GM23338 (cell line): ENCODE results near the gene GRID1. TPM values are rescaled to one million over a fixed set of nuclear protein-coding genes. Genes with fewer than 3 reads are reported as not detected.

Experiments
- ATAC-seq: fragments of 200-7000 bp; cut with Tn5 transposase; 3 replicates; pipeline ENCODE4 v1.9.1; 2020
- DNase-seq: peaks from one replicate; pipeline ENCODE4 v3.0.0-alpha.2; 2015; ENCODE audit warnings: low spot score
- H2AFZ ChIP-seq: fragments of 200-600 bp; sonication (generic); 2 replicates; pipeline ENCODE4 v1.8.0; 2016; ENCODE audit warnings: antibody characterized with exemption, mild to moderate bottlenecking, moderate library complexity
- H3F3A ChIP-seq: fragments of 200-600 bp; sonication (generic); replicated peaks from 2 replicates; pipeline ENCODE4 v1.8.0; 2017; ENCODE audit warnings: antibody characterized with exemption, mixed run types, low read depth
- H3K27ac ChIP-seq: fragments of 200-600 bp; sonication (generic); 2 replicates; pipeline ENCODE4 v1.6.1; 2016; ENCODE audit warnings: low read depth
- H3K27me3 ChIP-seq: fragments of 200-600 bp; sonication (generic); 2 replicates; pipeline ENCODE4 v1.8.0; 2016; ENCODE audit warnings: mild to moderate bottlenecking, mixed run types, moderate library complexity; ENCODE audit not compliant: insufficient read depth
- H3K36me3 ChIP-seq: fragments of 200-600 bp; sonication (generic); 2 replicates; pipeline ENCODE4 v1.8.0; 2016; ENCODE audit warnings: mild to moderate bottlenecking; ENCODE audit not compliant: insufficient read depth
- H3K4me1 ChIP-seq: fragments of 200-600 bp; sonication (generic); 2 replicates; pipeline ENCODE4 v1.8.0; 2016; ENCODE audit warnings: mild to moderate bottlenecking, moderate library complexity; ENCODE audit not compliant: insufficient read depth
- H3K4me2 ChIP-seq: fragments of 200-600 bp; sonication (generic); 2 replicates; pipeline ENCODE4 v1.7.1; 2017; ENCODE audit warnings: mixed run types
- H3K4me3 ChIP-seq: fragments of 200-600 bp; sonication (generic); 2 replicates; pipeline ENCODE4 v1.6.1; 2016; ENCODE audit warnings: mixed run types
- H3K79me2 ChIP-seq: fragments of 200-600 bp; sonication (generic); replicated peaks from 2 replicates; pipeline ENCODE4 v1.8.0; 2017; ENCODE audit warnings: mild to moderate bottlenecking; ENCODE audit not compliant: insufficient read depth
- H3K9me2 ChIP-seq: fragments of 200-600 bp; sonication (generic); 2 replicates; pipeline ENCODE4 v1.8.0; 2017; ENCODE audit not compliant: insufficient read depth
- H4K20me1 ChIP-seq: fragments of 200-600 bp; sonication (generic); replicated peaks from 2 replicates; pipeline ENCODE4 v1.8.0; 2017; ENCODE audit warnings: mild to moderate bottlenecking; ENCODE audit not compliant: insufficient read depth
- H3K27ac Mint-ChIP-seq: 2 replicates; pipeline ENCODE4 v1.8.0; 2020; ENCODE audit warnings: inconsistent platforms, mild to moderate bottlenecking, moderate library complexity, mixed read lengths
- H3K27me3 Mint-ChIP-seq: 3 replicates; pipeline ENCODE4 v1.8.0; 2022; ENCODE audit warnings: low read depth, mild to moderate bottlenecking, moderate library complexity, mixed read lengths, inconsistent platforms; ENCODE audit not compliant: insufficient read depth, poor library complexity
- H3K36me3 Mint-ChIP-seq: 3 replicates; pipeline ENCODE4 v1.8.0; 2021; ENCODE audit warnings: low read depth, mild to moderate bottlenecking, inconsistent platforms, moderate library complexity, mixed read lengths
- H3K4me1 Mint-ChIP-seq: 3 replicates; pipeline ENCODE4 v1.8.0; 2020; ENCODE audit warnings: mild to moderate bottlenecking, inconsistent platforms, mixed read lengths
- H3K4me3 Mint-ChIP-seq: 3 replicates; pipeline ENCODE4 v1.8.0; 2021; ENCODE audit warnings: moderate library complexity, mild to moderate bottlenecking, inconsistent platforms, mixed read lengths
- H3K9me3 Mint-ChIP-seq: 3 replicates; pipeline ENCODE4 v1.8.0; 2020; ENCODE audit warnings: moderate library complexity, mild to moderate bottlenecking, inconsistent platforms, mixed read lengths
- EZH2 ChIP-seq: fragments of 200-600 bp; sonication (generic); IDR thresholded peaks from one replicate; pipeline ENCODE4 v1.8.0; 2017; ENCODE audit warnings: antibody characterized with exemption, mild to moderate bottlenecking, low read depth; ENCODE audit not compliant: unreplicated experiment
- NANOG ChIP-seq: IDR thresholded peaks from 2 replicates; pipeline ENCODE4 v1.6.1; 2016; ENCODE audit warnings: antibody characterized with exemption, borderline replicate concordance
- POLR2AphosphoS5 ChIP-seq: IDR thresholded peaks from 2 replicates; pipeline ENCODE4 v1.6.1; 2016; ENCODE audit warnings: antibody characterized with exemption, low read depth
- ZNF114 ChIP-seq: fragments of 250-450 bp; sonication (Bioruptor Pico); IDR thresholded peaks from 2 replicates; pipeline ENCODE4 v1.5.0; 2020; ENCODE audit warnings: mild to moderate bottlenecking, moderate library complexity
- ZNF331 ChIP-seq: fragments of 250-450 bp; sonication (Bioruptor Pico); IDR thresholded peaks from 2 replicates; pipeline ENCODE4 v1.5.0; 2020; ENCODE audit warnings: low read depth, mild to moderate bottlenecking, moderate library complexity
- polyA plus RNA-seq: library from polyadenylated mRNA; unstranded; fragments of >200 nt; fragmentation: Nextera tagmentation; extraction: Ambion mirVana; gene quantifications from 2 replicates; pipeline ENCODE4 v1.2.1, GENCODE V29; 2016
- total RNA-seq: library from RNA; depleted of rRNA; stranded (reverse); fragments of >200 nt; shearing (Covaris generic); gene quantifications from 2 replicates; pipeline ENCODE4 v1.2.3, GENCODE V29; 2014
- TF ChIP-seq, protein P1 (sequence below): fragments of 250-450 bp; sonication (Bioruptor Pico); IDR thresholded peaks from 2 replicates; pipeline ENCODE4 v1.5.0; 2020; ENCODE audit warnings: mild to moderate bottlenecking, moderate library complexity

GRID1 gene
- total and polyA plus RNA-seq, 2 experiments from 2014 or later, result 0.14 to 0.15 TPM

DNA sequence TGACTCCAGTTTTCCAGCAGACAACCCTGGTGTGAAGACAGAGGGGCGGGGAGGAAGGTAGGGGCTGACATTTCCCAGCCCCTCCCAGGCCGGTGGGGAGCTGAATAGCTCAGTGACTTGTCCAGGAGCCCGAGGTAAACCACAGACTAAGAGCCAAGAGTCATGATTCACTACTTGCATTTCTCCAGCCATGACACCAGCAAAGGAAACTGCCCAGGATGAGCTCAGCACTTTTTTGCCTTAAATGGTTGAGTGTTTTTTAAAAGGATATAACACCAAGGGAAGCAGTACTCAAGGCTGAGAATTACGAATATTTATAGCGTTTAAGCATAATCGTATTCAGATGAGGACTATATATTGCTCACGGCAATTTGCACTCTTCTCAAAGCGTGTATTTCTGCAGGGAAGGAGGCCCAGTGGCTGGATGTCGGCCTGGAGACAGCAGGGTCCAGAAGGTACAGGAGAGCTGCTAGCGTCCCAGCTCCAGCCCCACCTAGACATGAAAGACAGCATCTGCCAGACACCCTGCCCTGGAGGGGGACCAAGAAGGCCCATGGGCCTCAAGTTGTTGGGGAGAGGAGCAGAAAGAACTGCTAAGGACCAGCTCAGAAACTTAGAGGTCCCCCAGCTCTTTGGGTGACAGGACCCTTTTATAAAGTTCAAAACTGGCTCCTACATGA, 141.4 kb downstream of the GRID1 start (continued):
- TF ChIP-seq, protein P1, sequence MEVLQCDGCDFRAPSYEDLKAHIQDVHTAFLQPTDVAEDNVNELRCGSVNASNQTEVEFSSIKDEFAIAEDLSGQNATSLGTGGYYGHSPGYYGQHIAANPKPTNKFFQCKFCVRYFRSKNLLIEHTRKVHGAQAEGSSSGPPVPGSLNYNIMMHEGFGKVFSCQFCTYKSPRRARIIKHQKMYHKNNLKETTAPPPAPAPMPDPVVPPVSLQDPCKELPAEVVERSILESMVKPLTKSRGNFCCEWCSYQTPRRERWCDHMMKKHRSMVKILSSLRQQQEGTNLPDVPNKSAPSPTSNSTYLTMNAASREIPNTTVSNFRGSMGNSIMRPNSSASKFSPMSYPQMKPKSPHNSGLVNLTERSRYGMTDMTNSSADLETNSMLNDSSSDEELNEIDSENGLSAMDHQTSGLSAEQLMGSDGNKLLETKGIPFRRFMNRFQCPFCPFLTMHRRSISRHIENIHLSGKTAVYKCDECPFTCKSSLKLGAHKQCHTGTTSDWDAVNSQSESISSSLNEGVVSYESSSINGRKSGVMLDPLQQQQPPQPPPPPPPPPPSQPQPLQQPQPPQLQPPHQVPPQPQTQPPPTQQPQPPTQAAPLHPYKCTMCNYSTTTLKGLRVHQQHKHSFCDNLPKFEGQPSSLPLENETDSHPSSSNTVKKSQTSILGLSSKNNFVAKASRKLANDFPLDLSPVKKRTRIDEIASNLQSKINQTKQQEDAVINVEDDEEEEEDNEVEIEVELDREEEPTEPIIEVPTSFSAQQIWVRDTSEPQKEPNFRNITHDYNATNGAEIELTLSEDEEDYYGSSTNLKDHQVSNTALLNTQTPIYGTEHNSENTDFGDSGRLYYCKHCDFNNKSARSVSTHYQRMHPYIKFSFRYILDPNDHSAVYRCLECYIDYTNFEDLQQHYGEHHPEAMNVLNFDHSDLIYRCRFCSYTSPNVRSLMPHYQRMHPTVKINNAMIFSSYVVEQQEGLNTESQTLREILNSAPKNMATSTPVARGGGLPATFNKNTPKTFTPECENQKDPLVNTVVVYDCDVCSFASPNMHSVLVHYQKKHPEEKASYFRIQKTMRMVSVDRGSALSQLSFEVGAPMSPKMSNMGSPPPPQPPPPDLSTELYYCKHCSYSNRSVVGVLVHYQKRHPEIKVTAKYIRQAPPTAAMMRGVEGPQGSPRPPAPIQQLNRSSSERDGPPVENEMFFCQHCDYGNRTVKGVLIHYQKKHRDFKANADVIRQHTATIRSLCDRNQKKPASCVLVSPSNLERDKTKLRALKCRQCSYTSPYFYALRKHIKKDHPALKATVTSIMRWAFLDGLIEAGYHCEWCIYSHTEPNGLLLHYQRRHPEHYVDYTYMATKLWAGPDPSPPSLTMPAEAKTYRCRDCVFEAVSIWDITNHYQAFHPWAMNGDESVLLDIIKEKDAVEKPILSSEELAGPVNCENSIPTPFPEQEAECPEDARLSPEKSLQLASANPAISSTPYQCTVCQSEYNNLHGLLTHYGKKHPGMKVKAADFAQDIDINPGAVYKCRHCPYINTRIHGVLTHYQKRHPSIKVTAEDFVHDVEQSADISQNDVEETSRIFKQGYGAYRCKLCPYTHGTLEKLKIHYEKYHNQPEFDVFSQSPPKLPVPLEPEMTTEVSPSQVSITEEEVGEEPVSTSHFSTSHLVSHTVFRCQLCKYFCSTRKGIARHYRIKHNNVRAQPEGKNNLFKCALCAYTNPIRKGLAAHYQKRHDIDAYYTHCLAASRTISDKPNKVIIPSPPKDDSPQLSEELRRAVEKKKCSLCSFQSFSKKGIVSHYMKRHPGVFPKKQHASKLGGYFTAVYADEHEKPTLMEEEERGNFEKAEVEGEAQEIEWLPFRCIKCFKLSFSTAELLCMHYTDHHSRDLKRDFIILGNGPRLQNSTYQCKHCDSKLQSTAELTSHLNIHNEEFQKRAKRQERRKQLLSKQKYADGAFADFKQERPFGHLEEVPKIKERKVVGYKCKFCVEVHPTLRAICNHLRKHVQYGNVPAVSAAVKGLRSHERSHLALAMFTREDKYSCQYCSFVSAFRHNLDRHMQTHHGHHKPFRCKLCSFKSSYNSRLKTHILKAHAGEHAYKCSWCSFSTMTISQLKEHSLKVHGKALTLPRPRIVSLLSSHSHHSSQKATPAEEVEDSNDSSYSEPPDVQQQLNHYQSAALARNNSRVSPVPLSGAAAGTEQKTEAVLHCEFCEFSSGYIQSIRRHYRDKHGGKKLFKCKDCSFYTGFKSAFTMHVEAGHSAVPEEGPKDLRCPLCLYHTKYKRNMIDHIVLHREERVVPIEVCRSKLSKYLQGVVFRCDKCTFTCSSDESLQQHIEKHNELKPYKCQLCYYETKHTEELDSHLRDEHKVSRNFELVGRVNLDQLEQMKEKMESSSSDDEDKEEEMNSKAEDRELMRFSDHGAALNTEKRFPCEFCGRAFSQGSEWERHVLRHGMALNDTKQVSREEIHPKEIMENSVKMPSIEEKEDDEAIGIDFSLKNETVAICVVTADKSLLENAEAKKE (CRISPR knock-in tag), result no peak
- TF ChIP-seq POLR2AphosphoS5 (no peak), ZNF114 (CRISPR knock-in tag) (no peak), ZNF331 (CRISPR knock-in tag) (no peak), EZH2 (no peak), NANOG (no peak)

DNA sequence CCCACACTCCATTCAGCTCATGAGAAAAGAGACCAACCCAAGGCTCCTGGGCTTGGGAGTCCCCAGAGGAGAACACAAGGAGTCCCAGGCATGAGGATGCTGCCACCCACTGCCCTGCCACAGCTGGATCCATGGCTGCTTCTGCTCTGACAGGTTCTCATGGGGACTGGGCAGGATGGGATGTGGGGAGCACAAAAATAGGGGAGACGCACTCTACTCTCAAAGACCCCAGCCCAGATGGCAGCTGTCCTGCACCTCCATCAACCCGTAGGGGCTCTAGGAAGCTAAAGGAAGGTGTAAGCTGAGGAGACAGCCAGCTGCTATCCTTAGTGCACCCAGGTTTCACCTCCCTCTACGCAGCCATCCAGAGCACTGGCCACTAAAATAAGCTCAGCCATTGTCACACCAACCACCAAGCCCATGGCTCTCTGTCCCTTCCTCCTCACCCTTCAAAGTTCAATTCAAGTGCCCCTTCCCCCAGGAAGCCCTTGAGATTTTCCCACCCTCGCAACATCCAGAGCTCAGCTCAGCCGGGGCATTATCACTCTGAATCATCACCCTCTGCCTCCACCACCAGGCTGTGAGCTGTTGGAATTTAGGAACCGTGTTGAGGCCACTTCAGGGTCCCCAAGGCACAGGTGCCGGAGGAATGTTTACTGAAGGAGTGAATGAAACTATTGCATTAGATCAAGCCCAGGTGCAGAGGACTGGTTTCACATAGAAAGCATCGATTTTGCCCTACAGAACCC, 142.1 kb downstream of the GRID1 start:
- H3K36me3 Mint-ChIP-seq, result no peaks in the 10 kb centered on the region; the same call in 2 of the 3 replicates
- H3K27ac Mint-ChIP-seq, result peak overlapping the region; percentile 33; the same call in 1 of the 2 replicates
- Histone ChIP-seq H3K27ac (no peak overlapping the region), H3K4me3 (no peak overlapping the region), H3K4me2 (no peak overlapping the region), H3K4me1 (no peaks in the 10 kb centered on the region), H2AFZ (no peak overlapping the region), H3K36me3 (no peaks in the 10 kb centered on the region), H3K79me2 (no peaks in the 10 kb centered on the region), H3K27me3 (no peaks in the 10 kb centered on the region), H4K20me1 (no peaks in the 10 kb centered on the region), H3F3A (no peaks in the 10 kb centered on the region), H3K9me2 (no peaks in the 10 kb centered on the region)
- H3K9me3 Mint-ChIP-seq, result peaks cover 3% of the 10 kb centered on the region; the same call in 1 of the 3 replicates
- no peak overlapping the region for H3K4me3 Mint-ChIP-seq
- ATAC-seq, result no peak
- H3K27me3 Mint-ChIP-seq, result peaks cover 6% of the 10 kb centered on the region
- TF ChIP-seq, protein P1 (CRISPR knock-in tag), result no peak
- no peak for TF ChIP-seq ZNF114 (CRISPR knock-in tag)
- DNase-seq, result no peak
- H3K4me1 Mint-ChIP-seq, result peaks cover 15% of the 10 kb centered on the region
